Mesenchymal stem cell (in vitro differentiated cells and primary cell): ENCODE measurements around the gene ABCD3.

Source experiments
- DNase-seq: peaks from one replicate; pipeline ENCODE4 v3.0.0-alpha.2; 2013
- H2AFZ ChIP-seq: one replicate; pipeline ENCODE4 v1.6.1; 2013; ENCODE audit warnings: low read depth, mild to moderate bottlenecking, control low read depth, inconsistent platforms, low read length, moderate library complexity
- H2AK5ac ChIP-seq: 2 replicates; pipeline ENCODE4 v1.6.1; 2013; ENCODE audit warnings: low read length, moderate library complexity, mild to moderate bottlenecking, inconsistent platforms; ENCODE audit not compliant: severe bottlenecking
- H2BK120ac ChIP-seq: one replicate; pipeline ENCODE4 v1.6.1; 2013; ENCODE audit warnings: low read depth, mild to moderate bottlenecking, inconsistent platforms, low read length, moderate library complexity
- H2BK12ac ChIP-seq, 2 experiments: one replicate each; pipeline ENCODE4 v1.6.1; 2013; ENCODE audit warnings: inconsistent platforms in 2 of 2, low read length in 2 of 2, mild to moderate bottlenecking in 2 of 2, moderate library complexity in 2 of 2, control low read depth in 1 of 2
- H2BK15ac ChIP-seq: one replicate; pipeline ENCODE4 v1.6.1; 2013; ENCODE audit warnings: mild to moderate bottlenecking, low read depth, inconsistent platforms; ENCODE audit not compliant: poor library complexity, severe bottlenecking
- H2BK5ac ChIP-seq: 2 replicates; pipeline ENCODE4 v1.6.1; 2013; ENCODE audit warnings: low read depth, mild to moderate bottlenecking, low read length, control low read depth, inconsistent platforms; ENCODE audit not compliant: poor library complexity, severe bottlenecking
- H3K14ac ChIP-seq, 2 experiments: one replicate each; pipeline ENCODE4 v1.6.1; 2013; ENCODE audit warnings: inconsistent platforms in 2 of 2, low read length in 2 of 2, control low read depth in 1 of 2, mild to moderate bottlenecking in 1 of 2, moderate library complexity in 1 of 2
- H3K18ac ChIP-seq, 2 experiments: one replicate each; pipeline ENCODE4 v1.6.1; 2013; ENCODE audit warnings: inconsistent platforms in 2 of 2, low read length in 2 of 2, control low read depth in 1 of 2, low read depth in 1 of 2, mild to moderate bottlenecking in 1 of 2
- H3K23ac ChIP-seq, 2 experiments: one replicate each; pipeline ENCODE4 v1.6.1; 2013; ENCODE audit warnings: inconsistent platforms in 2 of 2, low read length in 2 of 2, mild to moderate bottlenecking in 2 of 2, moderate library complexity in 2 of 2, control low read depth in 1 of 2
- H3K27ac ChIP-seq: 2 replicates; pipeline ENCODE4 v1.5.1; 2013; ENCODE audit warnings: mild to moderate bottlenecking, moderate library complexity, low read length, control low read depth, inconsistent platforms; ENCODE audit not compliant: poor library complexity, severe bottlenecking
- H3K27me3 ChIP-seq, 2 experiments: 2 replicates each; pipeline versions ENCODE4 v1.6.1 to v1.7.0; 2013; ENCODE audit warnings: low read length in 2 of 2, mild to moderate bottlenecking in 2 of 2, moderate library complexity in 2 of 2, control low read depth in 1 of 2, inconsistent platforms in 1 of 2; ENCODE audit not compliant: control insufficient read depth in 1 of 2, insufficient read depth in 1 of 2
- H3K36me3 ChIP-seq, 2 experiments: 2 replicates each; pipeline versions ENCODE4 v1.6.1 to v1.7.0; 2013; ENCODE audit warnings: low read length in 2 of 2, control low read depth in 1 of 2, inconsistent platforms in 1 of 2, low read depth in 1 of 2, mild to moderate bottlenecking in 1 of 2; ENCODE audit not compliant: insufficient read depth in 2 of 2, control insufficient read depth in 1 of 2
- H3K4ac ChIP-seq, 2 experiments: one replicate each; pipeline ENCODE4 v1.6.1; 2013; ENCODE audit warnings: inconsistent platforms in 2 of 2, low read length in 2 of 2, mild to moderate bottlenecking in 2 of 2, moderate library complexity in 2 of 2, control low read depth in 1 of 2, low read depth in 1 of 2
- H3K4me1 ChIP-seq: 2 replicates; pipeline ENCODE4 v1.6.1; 2013; ENCODE audit warnings: low read depth, low read length, control low read depth; ENCODE audit not compliant: control insufficient read depth, insufficient read depth
- H3K4me2 ChIP-seq: 2 replicates; pipeline ENCODE4 v1.6.1; 2013; ENCODE audit warnings: low read length, mild to moderate bottlenecking, inconsistent platforms; ENCODE audit not compliant: poor library complexity, severe bottlenecking
- H3K4me3 ChIP-seq, 2 experiments: 2 replicates each; pipeline versions ENCODE4 v1.5.1 to v1.7.0; 2013; ENCODE audit warnings: low read length in 2 of 2, mild to moderate bottlenecking in 2 of 2, control low read depth in 1 of 2, low read depth in 1 of 2; ENCODE audit not compliant: insufficient read depth in 1 of 2
- H3K79me1 ChIP-seq: replicated peaks from 2 replicates; pipeline ENCODE4 v1.6.1; 2013; ENCODE audit warnings: mild to moderate bottlenecking, control low read depth, low read length, inconsistent platforms; ENCODE audit not compliant: poor library complexity, severe bottlenecking
- H3K9ac ChIP-seq: 2 replicates; pipeline ENCODE4 v1.7.0; 2013; ENCODE audit warnings: mild to moderate bottlenecking, low read length, moderate library complexity
- H3K9me3 ChIP-seq: 2 replicates; pipeline ENCODE4 v1.7.0; 2013; ENCODE audit warnings: mild to moderate bottlenecking, low read length; ENCODE audit not compliant: control insufficient read depth
- H4K8ac ChIP-seq: one replicate; pipeline ENCODE4 v1.6.1; 2013; ENCODE audit warnings: inconsistent platforms, mild to moderate bottlenecking, low read length, moderate library complexity
- H4K91ac ChIP-seq: one replicate; pipeline ENCODE4 v1.6.1; 2013; ENCODE audit warnings: mild to moderate bottlenecking, low read length, inconsistent platforms
- WGBS: methylation state at CpG from one replicate; pipeline ENCODE4 v1.1.7; 2013; ENCODE audit warnings: mixed read lengths; 5-methylcytosine and 5-hydroxymethylcytosine counted together

The ABCD3 gene

GRCh38 chr1:94550396-94550795 lies 132.2 kb downstream of the ABCD3 start:
- no peak overlapping the region for H2BK5ac ChIP-seq
- no peak overlapping the region for H4K91ac ChIP-seq
- no peak overlapping the region for H3K4me3 ChIP-seq
- no peak overlapping the region for H3K9ac ChIP-seq
- peaks cover 6% of the 10 kb centered on the region for H3K4me1 ChIP-seq
- H4K8ac ChIP-seq = no peak overlapping the region
- DNase-seq = no peak
- no peaks in the 10 kb centered on the region for H3K79me1 ChIP-seq
- no peak overlapping the region for H3K4me2 ChIP-seq
- H3K27ac ChIP-seq = no peak overlapping the region
- no peak overlapping the region for H3K23ac ChIP-seq
- peak overlapping the region in 1 of 2 experiments; percentile 20 for H3K4ac ChIP-seq
- peak overlapping the region in 1 of 2 experiments; percentile 80 for H3K18ac ChIP-seq
- H2BK15ac ChIP-seq = no peak overlapping the region
- no peaks in the 10 kb centered on the region for H3K27me3 ChIP-seq
- no peak overlapping the region for H2BK12ac ChIP-seq
- no peak overlapping the region for H2AK5ac ChIP-seq
- H2AFZ ChIP-seq = no peak overlapping the region
- 76% methylated on average over 4 of the region's 6 CpGs for WGBS
- H2BK120ac ChIP-seq = no peak overlapping the region
- H3K36me3 ChIP-seq = no peaks in the 10 kb centered on the region
- H3K14ac ChIP-seq = no peak overlapping the region
- no peaks in the 10 kb centered on the region for H3K9me3 ChIP-seq

GRCh38 chr1:94550800-94551241 lies 132.6 kb downstream of the ABCD3 start:
- Histone ChIP-seq H3K36me3 (no peaks in the 10 kb centered on the region), H2BK12ac (no peak overlapping the region), H3K18ac (peak overlapping the region; percentile 59 to 80), H3K27ac (no peak overlapping the region), H3K23ac (no peak overlapping the region), H3K14ac (no peak overlapping the region), H2BK120ac (no peak overlapping the region), H2BK5ac (no peak overlapping the region), H2AFZ (no peak overlapping the region), H2AK5ac (no peak overlapping the region), H3K9ac (no peak overlapping the region), H3K79me1 (no peaks in the 10 kb centered on the region), H3K4me2 (no peak overlapping the region), H3K4ac (peak overlapping the region in 1 of 2 experiments; percentile 20), H3K27me3 (no peaks in the 10 kb centered on the region), H3K4me1 (peaks cover 6% of the 10 kb centered on the region), H4K91ac (no peak overlapping the region), H3K9me3 (no peaks in the 10 kb centered on the region), H4K8ac (no peak overlapping the region), H3K4me3 (no peak overlapping the region), H2BK15ac (no peak overlapping the region)
- WGBS = 68% methylated on average over 5 of the region's 5 CpGs
- DNase-seq = peak; percentile 70

DNA sequence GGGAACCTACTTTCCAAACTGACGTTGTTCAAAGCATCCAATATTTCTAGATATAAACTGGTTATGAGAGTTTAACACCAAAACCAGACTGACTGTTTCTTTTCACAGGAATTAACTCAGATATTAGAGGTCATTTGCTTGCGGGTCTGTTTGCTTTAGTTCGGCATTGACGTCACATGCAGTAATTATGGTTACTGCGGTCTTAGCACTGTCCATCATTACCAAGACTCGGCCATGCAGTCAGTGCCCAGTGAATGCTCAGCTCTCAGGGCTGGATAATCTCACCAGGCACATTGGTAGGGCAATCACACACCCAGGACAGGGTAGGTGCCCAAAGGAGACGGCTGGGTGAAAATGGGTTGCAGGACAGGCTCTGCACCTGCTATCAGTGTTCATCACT lies 133.3 kb downstream of the ABCD3 start:
- Histone ChIP-seq H2AK5ac (no peak overlapping the region), H3K14ac (no peak overlapping the region), H4K91ac (peak overlapping the region; percentile 73), H2BK15ac (no peak overlapping the region), H3K4ac (no peak overlapping the region), H3K9ac (no peak overlapping the region), H3K4me2 (no peak overlapping the region), H3K79me1 (no peaks in the 10 kb centered on the region), H2BK5ac (no peak overlapping the region), H2BK12ac (peak overlapping the region; percentile 0 to 59), H4K8ac (no peak overlapping the region), H3K27ac (no peak overlapping the region), H2AFZ (no peak overlapping the region), H3K18ac (peak overlapping the region in 1 of 2 experiments; percentile 73), H3K9me3 (no peaks in the 10 kb centered on the region), H3K23ac (no peak overlapping the region), H3K4me1 (peaks cover 6% of the 10 kb centered on the region), H3K36me3 (no peaks in the 10 kb centered on the region), H3K27me3 (no peaks in the 10 kb centered on the region), H2BK120ac (no peak overlapping the region), H3K4me3 (no peak overlapping the region)
- DNase-seq = no peak
- WGBS = 96% methylated on average over 7 of the region's 7 CpGs

DNA sequence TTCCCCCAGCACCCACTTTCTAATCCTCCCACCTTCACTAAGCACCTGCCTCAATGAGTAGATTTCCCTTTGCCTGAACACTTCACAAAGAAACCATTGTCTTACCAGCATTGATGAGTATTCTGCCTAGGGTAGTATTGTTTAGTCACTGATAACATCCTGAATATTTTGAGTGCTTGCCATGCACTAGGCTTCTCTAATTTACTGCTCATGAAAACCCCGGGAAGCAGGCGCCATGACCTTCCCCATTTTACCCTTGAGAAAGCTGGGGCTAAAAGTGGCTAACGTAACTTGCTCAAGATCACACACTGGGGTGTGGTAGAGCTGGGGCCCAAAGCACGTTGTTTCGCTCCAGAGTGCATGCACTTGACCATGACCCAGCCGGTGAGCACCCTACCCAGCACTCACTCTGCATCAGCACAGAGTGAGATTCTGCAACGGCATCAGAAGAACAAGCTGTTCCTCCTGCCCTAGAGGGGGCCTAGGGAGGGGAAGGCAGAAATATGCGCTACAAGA lies 133.9 kb downstream of the ABCD3 start:
- no peak overlapping the region for H4K91ac ChIP-seq

More for the DNA sequence above, 133.9 kb downstream of the ABCD3 start:
- Histone ChIP-seq H3K27ac (no peak overlapping the region), H2AFZ (no peak overlapping the region), H3K4me1 (peaks cover 6% of the 10 kb centered on the region), H3K9ac (no peak overlapping the region), H4K8ac (no peak overlapping the region), H2AK5ac (no peak overlapping the region), H2BK5ac (no peak overlapping the region), H2BK120ac (no peak overlapping the region), H3K9me3 (no peaks in the 10 kb centered on the region), H2BK12ac (peak overlapping the region in 1 of 2 experiments; percentile 97), H3K18ac (peak overlapping the region in 1 of 2 experiments; percentile 87), H3K79me1 (no peaks in the 10 kb centered on the region), H2BK15ac (peak overlapping the region; percentile 60), H3K4ac (peak overlapping the region; percentile 1 to 89), H3K4me2 (no peak overlapping the region), H3K4me3 (no peak overlapping the region), H3K23ac (peak overlapping the region in 1 of 2 experiments; percentile 6), H3K36me3 (no peaks in the 10 kb centered on the region), H3K14ac (peak overlapping the region in 1 of 2 experiments; percentile 93), H3K27me3 (no peaks in the 10 kb centered on the region)
- DNase-seq = no peak
- 84% methylated on average over 8 of the region's 8 CpGs for WGBS
